HUDEP-2 (cell line): ENCODE measurements around the gene GRB14.
"Not testable (repeated sequence)": the region's sequence is repeated elsewhere in the genome, so short reads cannot be mapped to it uniquely, and the experiment has no call there.

Source experiments
- DNase-seq, 76 experiments: peaks; one replicate each; lab custom pipeline; 2025; ENCODE audit not compliant: unreplicated experiment in 76 of 76; lab: John Stamatoyannopoulos, UW

Gene GRB14

DNA sequence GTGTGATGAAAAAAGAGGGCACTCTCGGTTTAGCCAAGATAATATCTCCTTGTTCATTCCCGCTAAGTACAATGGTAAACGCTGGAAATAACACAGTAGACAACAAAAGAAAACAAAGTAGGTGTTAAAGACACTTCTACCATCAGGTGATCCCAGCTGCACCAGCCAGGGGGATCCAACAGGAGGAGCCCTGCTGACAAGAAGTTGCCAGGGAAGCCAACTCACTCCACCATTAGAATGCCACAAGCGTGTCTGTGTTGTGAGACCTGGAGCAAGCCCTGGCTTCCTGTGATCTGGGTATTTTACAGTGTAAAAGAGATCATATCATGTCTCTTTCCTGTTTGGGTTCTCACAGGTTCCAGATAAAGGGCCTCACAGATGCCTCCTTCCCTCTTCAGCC is 117.0 kb downstream of the GRB14 start:
- DNase-seq: peak in 10 of 76 experiments; percentile 1 to 36 (median 22)

DNA sequence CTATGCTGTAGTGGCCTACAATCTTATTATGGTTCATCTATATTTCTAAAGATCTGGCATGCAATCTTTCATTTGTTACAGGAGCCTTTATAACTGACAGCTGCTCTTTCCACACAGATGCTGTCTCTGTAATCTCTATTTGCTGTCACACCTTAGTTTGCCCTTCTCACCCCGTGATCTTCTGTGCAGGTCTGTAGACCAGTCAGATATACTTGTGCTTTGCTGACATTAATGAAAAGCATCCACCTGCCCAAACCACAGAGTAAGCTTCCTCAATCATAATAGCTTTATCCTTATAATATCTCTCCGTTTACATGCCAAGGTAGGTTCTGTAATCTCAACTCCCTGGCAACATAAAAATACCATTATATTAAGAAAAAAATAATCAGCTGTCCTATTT is 122.4 kb downstream of the GRB14 start:
- DNase-seq: no peak

DNA sequence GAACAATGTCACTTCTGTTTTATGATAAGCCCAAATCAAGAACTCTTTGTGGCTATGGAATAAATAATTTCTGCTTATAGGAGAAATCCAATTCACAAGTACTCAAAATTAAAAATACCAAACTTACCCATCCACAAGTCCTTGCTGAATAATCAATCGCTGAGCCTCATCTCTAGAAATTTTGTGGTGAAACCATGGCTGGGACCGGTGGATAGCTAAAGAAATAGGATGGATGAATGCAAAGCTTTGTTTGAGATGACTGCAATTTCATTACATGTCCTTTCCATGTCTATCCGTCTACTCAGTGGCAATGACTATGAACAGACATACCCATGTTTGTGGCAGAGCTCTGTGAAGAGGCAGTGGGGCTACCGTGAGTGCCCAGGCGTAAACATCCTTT is 124.4 kb downstream of the GRB14 start:
- DNase-seq: no peak

DNA sequence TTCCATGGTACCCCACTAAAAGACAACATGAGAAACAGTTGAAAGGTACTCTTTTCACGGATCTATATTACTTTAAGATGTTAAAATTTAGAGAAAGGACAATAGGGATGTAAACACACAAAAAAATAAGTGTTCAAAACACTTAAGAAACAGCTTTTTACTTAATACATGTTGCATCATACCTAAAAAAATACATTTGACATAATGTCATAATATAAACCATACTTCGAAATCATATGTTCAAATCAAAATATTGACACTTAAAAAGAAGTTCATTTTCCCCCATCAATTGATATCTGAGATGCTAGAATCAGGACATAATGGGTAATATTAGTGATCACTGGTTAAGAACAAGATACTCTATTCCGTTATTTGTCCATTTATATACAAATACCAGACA is 124.9 kb downstream of the GRB14 start:
- no peak for DNase-seq

DNA sequence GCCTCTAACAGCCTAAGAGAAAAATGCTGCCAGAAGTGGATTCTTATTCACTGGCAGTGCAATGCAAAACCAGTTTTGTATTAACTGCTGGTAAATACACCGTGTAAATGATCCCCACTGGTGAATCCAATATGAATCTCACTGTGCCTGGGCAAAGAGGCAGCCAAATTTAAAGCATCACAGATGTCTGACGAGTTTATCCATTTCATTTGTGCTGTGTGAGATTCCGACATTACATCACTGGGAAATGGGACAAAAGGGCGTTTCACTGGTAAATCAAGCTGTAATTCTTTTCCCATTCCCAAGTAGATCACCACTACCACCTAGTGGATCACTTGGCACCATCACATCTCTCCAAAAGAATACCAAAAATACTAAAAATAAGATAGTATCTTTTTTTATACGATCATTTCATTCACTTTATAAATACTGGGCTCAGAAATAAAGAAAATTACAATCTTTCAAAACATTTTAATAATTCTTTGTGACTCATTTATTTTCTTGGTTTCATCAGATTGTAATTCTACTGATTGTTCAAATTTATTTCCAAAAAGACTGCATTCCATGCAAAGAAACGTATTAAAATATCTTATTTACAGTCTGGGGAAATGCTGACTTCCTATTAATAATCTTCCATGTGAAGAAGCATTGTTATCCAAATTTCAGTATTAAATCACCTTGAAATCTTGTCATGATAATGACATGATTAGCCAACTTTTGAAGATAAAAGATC is 125.6 kb downstream of the GRB14 start:
- DNase-seq: peak in 1 of 76 experiments; percentile 5

DNA sequence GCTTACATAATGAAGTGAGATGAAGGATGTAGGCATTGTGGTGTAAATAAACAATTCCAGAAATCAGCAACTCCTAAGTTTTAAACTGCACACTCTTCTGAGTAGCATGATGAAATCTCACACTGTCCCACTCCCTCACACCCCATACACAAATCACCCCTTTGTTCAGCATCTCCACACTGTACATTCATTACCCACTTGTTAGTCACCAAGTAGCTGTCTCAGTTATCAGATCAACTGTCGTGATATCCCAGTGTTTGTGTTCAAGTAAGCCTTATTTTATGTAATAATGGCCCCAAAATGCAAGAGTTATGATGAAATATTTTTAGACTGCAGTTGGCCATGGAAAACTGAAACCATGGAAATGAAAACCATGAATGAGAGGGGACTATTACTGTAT is 135.7 kb downstream of the GRB14 start:
- DNase-seq: no peak

DNA sequence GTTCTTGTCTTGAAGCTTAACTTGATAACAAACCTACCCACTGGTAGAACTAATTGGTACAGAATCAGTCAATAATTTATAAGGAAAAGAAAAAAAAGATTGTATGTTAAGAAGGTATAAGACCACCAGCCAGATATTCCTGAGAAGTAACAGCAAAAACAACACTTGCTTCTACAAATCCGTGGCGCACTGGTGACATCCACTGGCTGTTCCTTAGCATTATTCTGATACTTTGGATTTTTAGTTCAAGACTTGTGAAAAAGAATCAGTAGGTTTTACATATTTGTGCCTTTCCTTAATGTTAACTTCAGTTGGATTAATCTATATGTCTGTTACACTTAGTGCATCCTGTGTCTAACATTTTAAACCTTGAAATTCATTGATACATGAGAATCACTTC is 141.8 kb downstream of the GRB14 start:
- DNase-seq: peak in 1 of 76 experiments; percentile 8

DNA sequence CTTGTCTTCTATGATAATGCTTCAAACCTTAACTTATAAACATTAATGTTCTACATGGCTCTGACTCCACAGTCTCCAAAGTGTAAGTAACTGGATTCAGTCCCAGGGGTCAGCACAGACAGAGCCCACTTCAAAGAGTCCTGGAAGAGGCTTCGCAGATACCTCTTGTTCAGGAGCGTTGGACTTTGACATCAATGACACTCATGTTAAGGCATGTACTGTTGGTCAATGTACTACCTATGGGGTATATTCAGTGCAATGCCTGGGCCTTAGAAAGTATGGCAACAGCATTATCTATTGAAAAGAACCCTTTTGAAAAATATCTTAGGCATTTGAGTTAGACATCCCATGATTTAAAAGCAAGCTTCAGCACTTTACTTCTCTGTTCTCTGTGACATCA is 143.1 kb downstream of the GRB14 start:
- DNase-seq: no peak

DNA sequence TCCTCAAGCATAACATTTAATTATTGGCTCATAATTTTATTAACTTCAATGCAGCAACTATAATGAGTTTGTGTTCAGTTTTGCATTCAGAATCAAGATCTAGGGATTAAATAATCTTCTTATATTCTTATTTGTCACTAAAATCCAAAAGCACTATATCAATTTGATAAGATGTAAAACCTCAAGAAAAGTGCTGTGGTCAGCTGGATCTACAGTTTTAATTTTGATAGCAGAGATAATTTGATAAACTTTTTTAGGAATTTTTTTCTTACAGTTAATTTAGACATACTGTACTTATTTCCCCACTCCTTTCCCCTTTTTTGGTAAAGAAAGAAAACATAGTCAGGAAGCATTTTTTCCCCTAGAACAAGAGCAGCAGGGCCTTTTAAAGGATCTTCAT is 146.4 kb downstream of the GRB14 start:
- no peak for DNase-seq

DNA sequence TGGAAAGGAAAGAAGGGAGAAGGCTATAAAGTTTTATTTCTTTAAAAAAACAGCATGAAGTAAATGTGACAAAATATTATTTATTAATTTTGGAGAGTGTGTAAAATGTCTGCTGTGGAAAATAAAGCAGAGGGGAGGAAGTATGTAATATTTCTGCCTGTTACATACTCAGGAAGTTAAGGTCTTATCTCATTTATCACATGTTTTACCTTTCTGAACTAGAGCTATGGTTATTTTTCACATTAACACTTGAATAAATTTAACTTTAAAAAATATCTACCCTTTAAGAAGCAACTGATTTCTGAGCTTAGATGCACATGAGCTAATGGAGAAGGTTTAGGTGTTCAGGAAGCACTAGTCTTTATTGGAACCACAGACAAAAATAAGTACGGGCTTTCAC is 148.3 kb downstream of the GRB14 start:
- no peak for DNase-seq

DNA sequence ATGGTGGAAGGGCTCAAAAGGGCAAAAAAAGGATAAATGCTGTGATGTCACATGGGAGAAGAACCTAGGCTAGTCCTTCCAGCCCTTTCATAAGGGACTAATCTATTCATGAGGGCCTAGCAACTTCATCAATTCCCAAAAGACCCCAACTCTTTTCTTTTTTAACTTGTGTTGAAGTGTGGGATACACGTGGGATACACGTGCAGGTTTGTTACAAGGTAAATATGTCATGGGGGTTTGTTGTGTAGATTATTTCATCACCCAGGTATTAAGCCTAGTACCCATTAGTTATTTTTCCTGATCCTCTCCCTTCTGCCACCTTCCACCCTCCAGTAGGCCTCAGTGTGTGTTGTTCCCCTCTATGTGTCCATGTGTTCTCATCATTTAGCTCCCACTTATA is 156.2 kb downstream of the GRB14 start:
- DNase-seq: not testable (repeated sequence)

DNA sequence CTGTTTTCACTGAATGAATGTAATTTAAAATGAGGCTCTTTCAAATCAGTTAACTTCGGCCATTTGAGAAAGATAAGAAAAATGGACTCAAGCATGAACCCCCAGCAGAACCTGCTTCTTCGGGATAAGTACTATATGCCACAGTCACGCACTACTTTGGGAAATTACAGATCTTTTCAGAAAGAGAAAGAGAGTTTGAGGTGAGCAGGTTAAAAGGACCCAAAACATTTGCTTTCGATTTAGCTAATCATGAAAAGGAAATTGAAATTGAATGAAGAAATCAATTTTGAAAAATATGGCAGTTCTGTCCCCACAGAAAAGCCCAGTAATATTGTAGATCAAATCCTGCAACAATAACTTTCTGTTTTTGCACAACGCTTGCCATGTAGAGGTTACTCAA is 156.9 kb downstream of the GRB14 start:
- DNase-seq: no peak

DNA sequence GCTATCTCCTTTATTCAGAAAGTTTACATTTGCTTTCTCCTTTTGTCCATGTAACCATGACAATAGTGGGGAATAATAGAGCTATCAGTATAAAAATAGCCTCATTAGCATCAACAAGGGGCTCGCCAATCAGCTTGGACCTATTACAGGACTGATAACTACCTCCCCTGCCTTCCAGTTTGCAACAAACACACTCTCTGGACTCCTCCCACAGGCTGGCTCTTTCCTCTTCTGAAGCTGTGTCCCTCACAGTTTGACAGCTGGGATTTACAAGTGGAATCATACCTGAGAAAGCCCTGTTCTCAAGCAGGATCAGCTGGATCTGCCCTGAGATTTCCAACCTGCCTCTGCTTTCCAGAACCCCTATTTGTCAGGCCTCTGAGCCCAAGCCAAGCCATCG is 162.5 kb downstream of the GRB14 start:
- DNase-seq: no peak

DNA sequence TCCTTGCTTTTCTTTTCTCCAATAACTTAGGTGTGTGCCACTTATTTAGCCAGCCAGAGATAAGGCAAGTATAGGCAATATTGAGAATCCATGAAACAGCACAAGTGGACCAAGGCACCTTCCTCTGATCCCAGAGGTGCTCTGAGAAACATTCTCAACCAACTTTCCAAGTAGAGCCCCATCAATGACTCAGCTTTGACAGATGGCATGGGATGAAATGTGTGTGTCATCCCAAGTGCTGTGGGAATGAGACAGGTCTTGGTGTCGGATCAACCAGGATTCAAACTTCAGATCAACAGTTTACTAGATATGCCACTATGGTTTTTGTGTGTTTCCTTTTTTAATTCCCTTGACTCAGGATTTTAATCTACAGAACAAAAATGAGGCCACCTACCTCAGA is 164.0 kb downstream of the GRB14 start:
- DNase-seq: no peak

DNA sequence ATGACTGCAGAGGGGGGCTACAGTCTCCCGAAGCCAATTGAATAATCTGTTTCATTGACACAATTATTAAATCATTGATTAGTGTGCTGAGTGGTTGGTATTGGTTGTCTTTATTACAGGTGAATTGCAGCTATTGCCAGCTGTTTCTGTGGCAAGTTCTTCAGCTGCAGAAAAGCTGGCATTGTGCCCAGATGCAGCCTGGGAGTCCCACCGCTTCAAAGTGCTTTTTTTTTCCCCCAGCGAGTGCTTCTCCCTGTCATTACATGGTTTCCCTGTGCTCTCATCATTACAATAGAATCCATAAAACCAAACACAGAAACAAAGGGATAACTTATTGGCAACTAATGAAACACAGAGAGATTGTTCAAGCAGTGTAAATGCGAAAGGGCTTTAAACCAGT is 164.7 kb downstream of the GRB14 start:
- DNase-seq: no peak

DNA sequence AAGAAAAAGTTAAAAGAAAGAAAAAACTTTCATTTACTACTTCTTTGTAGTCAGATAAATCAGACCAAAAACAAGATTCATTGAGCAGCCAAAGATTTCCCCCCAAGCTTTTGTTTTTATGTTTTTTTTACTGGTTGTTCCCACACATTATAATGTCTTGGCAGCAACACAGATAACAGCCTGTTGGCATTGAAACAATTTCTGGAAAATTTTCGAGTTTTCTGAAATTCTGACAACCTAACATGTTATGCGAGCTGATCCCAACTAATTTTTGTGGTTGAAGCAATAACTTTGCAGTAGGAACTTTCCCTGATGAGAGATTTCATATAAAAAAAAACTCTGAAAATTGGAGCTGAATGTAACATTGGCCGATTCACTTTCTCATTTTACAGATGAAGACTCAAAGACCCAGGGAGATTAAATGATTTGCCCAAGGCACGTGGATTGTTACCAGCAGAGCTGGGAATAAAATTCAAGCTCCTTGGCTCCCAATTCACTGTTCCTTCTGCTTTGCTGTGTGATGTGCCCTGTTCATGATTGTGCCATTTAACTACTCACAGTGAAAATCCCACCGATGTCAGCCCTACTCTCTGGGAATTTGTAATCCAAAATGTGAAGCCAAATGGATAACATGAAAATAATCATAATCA is 167.5 kb downstream of the GRB14 start:
- DNase-seq: no peak

DNA sequence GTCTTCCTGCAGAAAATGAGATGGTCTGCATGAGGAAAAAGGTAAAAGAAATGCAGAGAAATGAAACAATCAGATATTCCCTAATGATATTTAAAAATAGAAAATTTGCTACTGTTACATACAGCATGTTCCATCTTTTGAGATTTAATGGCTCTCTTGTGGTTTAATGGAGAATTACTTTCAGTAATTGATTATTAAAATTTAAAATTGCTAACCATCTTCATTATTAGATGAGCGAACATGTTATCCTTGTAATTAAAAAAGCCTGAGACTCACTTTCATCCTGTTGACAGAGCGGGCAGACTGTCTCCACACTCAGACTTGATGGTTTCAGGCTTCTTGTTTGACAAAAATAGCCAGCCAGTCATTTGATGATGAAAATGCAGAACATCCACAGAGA is 171.0 kb downstream of the GRB14 start:
- no peak for DNase-seq

DNA sequence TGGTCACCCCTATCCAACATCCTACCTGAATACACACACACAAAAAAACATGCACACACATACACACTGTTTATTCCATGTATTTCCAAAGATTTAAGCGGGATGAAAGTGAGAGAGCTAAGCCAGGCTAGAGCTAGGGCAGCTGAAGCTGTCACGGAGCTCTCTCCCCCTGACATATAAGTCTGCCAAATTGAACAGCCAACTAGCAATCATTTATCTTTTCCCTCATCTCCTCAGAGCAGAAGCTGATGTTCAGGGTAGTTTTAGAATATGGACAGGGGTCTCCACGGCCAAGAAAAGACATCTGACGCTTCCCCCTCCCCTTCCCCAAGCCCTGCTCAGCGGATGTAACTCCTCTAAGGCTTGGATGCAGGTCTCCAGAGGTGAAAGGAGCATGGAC is 171.6 kb downstream of the GRB14 start:
- DNase-seq: no peak

DNA sequence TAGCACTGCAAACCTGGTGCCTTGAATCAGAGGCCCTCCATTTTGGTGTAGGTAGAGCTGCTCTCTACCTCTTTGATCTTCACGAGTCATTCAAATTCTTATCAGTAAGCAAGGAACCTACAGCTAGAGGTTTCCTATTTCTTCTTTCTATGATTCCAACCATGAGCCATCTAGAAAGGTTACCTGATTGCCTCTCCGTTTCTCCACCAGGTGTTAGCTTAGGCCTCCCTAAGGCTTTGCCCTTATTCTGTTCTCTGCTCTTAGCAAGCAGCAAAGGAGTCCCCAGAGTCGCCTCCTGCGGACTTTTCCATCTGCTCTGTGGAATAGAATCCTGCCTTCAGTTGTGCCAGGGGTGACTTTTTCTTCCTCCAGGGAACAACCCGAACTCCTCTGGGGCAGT is 173.6 kb downstream of the GRB14 start:
- no peak for DNase-seq
